Retina (tissue), 1 donor: Measurements from ENCODE around the gene ECT2.
"Not testable (repeated sequence)": the region's sequence is repeated elsewhere in the genome, so short reads cannot be mapped to it uniquely, and the experiment has no call there.

Experiments
- DNase-seq: peaks from one replicate; pipeline ENCODE4 v3.0.0-alpha.2; 2016

The ECT2 gene

DNA sequence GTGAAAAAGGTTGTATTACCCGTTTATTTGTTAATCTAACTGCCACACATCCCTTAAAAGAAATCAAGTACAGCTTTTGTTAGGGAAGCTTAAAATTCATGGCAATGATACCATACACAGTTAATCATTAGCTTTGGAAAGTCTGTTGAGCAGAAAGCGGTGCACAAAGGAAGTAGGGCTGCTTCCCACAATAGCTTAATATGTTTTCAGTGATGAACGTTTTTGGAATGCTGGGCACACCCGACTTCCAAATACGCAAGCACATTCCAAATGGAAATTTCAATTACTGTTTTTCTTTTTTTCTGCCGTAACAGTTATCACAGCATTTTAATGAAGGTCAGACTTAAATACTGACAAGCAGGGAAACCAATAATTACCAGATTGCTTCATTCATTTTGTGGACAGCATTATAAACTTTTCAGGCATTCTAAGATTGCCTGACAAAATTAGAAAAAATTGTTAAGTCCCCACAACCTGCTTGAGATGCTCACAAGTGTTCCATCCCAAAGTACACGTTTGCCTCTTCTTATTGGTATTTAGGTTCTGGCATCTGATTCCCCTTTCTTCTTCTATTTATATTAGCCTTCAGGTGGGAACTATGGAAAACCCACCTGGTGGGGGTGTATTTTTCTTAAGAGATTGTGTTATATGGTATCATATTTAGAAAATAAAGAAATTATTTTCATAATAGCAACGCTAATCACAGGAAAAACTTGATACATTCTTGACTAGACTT is 1.1 kb upstream of the ECT2 start:
- DNase-seq = peak; percentile 9

DNA sequence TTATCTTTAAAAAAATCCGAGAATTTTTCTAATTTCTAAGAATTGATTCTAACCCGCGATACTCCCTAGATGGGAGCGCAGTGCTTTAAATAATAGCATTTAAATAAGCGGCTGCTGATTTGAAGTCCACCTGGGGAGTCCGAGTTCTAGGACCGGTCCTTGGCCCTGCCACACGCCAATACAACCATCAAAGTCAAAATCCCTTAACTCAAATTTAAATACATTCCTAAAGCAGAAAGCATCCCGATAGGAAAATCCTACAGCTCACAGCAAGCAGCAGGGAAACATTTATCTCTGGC is 508 bp upstream of the ECT2 start:
- DNase-seq = no peak

DNA sequence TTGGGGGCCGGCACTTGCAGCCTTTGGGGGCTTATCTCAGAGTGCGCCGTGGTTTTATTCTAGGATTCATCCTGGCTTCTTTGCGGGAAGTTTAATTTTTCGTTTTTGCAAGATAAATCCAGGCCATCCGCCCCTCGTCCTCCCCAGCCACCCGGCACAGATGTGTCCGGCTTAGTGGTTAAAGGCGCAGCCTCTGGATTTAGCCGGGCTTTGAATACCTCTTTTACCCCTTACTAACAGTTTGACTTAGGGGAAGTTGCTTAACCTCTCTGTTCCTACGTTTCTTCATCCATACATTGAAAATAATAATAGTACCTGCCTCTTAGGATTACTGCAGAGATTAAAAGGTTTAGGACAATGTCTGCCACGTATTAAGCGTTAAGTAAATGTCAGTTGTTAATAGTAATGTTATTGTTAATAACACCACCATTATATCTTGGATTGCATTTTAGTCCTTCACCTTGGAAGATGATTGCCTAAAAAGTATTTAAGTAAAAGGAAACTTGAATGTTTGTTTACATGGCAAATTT is 714 bp downstream of the ECT2 start:
- no peak for DNase-seq

DNA sequence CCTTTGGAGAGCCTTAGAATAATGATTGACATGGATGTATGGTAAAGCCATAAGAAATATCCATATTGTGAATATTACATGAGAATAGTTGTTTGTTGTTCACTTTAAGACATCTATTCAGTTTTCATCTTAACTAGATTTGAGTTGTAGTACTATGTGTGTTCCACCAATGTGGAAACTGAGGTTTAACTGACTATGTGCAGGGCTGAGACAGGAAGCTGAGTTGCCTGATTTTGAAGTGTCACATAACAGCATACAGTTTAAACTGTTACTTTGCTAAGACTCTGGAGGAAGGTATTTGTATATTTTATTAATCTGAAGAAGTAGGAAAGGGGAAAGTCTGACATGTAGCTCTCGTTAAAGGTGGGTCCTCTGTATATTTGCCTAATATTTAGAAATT is 2.1 kb downstream of the ECT2 start:
- DNase-seq = no peak

DNA sequence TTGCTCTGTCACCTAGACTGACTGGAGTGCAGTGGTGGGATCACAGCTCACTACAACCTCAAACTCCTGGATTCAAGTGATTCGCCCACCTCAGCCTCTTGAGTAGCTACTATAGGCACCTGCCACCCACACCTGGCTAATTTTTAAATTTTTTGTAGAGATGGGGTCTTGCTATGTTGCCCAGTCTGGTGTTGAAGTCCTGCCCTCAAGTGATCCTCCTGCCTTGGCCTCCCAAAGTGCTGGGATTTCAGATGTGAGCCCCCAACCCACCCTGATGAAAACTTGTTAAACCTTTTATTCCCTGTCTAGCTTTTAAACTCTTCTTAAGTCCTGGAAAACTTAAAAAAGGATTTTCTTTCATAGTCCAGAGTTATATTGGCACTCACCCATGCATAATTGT is 2.6 kb downstream of the ECT2 start:
- no peak for DNase-seq

DNA sequence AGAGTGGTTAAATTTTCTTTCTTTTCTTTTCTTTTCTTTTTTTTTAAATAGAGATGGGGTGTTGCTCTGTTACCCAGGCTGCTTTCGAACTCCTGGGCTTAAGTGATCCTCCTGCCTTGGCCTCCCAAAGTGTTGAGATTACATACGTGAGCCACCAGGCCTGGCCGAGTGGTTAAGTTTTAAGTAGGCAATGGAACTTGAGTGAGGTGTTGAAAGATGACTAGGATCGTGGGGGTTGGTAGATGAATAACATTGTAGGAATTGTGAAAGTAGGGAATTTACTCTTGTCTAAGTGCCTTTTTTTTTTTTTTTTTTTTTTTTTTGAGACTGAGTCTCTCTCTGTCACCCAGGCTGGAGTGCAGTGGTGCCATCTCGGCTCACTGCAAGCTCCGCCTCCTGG is 9.9 kb downstream of the ECT2 start:
- DNase-seq = not testable (repeated sequence)

DNA sequence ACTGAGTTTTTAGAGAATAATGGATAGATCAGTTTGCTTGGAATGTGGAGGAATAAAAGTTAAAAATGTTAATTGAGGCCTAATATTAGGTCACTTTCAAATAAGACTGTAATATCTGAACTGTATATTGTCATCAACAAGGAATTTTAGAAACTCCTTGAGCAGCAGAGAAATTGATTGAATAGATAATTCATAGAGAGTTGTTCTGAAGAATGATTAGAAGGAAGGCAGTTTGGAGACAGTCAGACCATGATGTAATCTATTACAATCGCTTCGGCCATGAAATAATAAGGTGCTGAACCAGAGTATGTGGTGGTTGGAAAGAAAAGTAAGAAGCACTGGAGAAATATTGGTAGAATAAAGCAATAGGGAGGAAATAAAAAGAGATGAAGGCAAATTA is 15.7 kb downstream of the ECT2 start:
- no peak for DNase-seq

DNA sequence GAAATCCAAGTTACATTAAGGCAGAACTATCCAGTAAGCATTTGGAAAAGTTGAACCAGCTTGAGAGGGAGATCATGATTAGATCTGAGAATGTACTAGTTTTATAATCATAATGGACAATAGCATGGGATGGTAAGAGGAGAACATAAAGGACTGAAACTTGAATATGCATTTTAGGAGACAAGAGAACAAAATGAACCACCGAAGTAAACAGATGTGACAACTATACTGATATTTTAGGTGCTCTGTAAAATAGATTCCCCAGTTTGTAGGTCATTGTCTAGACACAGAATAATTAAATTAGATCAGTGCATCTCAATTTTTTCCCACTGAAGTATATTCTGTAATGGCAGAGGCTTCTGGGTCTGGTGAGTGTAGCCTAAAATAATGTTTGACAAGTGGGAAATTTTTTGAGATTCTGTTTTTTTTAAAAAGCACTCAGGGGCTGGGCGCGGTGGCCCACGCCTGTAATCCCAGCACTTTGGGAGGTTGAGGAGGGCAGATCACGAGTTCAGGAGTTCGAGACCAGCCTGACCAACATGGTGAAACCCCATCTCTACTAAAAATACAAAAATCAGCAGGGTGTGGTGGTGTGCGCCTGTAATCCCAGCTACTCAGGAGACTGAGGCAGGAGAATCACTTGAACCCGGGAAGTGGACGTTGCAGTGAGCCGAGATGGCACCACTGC is 16.3 kb downstream of the ECT2 start:
- no peak for DNase-seq

DNA sequence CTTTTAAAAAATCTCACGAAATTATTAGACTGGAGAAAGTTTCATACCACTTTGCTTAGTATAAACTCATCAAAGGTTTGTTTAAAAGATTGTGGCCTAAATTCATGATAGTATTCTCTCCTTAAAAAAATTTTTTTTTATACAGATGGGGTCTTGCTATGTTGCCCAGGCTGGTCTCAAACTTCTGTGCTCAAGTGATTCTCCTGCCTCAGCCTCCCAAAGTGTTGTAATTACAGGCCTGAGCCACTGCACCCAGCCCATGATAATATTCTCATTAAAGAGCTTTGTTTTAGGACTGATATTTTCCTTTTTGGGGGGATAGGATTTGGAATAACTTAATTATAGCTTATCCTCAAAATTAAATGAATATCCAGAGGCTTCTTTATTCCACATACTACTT is 19.9 kb downstream of the ECT2 start:
- DNase-seq = no peak

DNA sequence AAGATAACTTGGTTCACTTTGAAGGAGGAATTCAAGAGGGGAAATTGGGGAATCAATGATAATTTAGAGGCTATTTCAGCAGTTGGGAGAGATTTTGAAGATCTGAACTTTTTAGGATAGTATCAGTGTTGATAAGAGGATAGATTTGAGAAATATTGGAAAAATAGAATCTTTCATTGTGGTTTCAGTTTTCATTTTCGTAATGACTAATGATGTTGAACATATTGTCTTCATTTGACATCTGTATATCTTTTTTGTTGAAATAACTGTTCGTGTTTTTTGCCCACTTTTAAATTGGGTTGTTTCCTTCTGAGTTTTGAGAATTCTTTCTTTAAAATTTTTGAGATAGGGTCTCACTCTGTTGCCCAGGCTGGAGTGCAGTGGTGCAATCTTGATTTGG is 21.1 kb downstream of the ECT2 start:
- DNase-seq = no peak

DNA sequence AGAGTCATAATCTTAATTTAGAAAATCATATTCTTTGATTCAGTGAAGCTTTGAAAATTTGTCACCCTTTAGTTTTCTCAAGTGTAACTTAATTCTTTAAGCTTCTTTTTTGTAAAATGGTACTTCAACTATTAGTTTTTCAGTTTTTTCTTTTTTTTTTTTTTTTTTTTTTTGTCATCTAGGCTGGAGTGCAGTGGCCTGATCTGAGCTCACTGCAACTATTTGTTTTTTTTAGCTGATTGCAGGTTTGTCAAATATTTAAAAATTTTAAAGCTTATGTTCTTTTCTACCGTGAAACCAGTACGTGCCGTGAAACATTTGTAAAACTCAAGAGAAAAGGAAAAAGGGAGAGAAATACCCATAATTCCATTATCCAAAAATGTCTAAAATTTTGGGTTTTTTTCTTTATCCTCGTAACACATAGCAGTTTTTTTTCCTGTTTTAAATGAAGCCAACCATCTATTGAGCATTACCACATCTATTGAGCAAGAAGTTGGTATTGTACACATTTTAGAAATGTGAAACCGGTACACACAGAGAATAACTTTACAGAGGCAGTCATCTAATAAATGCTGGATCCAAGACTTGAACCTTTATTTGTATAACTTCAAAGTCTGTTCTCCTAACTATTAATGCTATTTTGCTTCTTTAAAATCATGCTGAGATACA is 25.7 kb downstream of the ECT2 start:
- no peak for DNase-seq

DNA sequence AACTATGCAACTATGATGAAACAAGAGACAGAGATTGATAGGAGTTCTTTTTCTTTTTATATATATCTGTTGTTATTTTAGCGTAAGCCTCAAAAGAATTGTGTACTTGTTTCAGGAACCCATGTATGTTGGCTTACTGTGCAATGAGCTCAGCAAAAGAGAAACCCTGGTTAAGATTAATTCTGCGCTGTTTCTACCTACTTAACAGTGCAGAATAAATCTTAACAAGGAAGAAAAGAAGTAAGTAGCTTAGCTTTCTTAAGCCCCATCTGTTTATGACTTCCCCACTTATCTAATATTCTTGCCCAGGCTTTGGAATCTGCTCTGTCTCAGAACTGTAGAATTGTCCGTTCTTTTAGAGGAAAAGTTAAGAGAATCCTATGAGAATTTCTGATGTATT is 27.4 kb downstream of the ECT2 start:
- no peak for DNase-seq

DNA sequence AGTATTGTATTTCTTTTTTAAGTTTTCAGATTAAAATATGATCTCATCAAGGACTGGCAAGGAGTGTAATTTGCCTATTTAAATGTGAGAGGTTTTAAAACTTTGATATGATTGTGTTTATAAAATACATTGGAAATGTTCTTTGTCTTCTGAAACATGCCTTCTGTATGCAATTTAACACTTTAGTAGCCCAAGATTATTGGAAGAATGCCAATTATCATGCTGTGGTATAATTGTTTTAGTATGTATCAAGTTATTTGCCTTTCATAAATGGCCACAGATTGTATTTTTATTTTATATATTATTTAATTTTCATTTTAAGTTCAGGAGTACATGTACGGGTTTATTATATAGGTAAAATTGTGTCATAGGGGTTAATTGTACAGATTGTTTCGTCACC is 31.7 kb downstream of the ECT2 start:
- DNase-seq = no peak

DNA sequence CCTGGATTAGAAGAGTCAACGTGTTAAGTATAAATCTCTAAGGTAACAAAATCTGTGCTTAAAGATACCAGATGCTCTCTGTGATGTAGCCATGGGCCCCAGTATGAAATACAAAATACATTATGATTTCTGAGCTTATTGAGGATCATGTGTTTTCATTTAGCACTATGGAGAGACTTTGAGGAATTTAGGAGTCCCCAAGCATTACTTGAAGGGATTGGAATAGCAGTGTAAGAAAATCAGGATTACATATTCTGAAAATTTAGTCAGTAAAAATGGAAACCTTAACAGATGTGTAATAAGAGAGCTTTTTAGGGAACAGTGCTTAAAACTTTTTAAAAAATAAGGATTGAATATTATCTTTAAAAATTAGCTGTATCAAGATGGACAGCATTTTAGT is 35.5 kb downstream of the ECT2 start:
- DNase-seq = no peak

DNA sequence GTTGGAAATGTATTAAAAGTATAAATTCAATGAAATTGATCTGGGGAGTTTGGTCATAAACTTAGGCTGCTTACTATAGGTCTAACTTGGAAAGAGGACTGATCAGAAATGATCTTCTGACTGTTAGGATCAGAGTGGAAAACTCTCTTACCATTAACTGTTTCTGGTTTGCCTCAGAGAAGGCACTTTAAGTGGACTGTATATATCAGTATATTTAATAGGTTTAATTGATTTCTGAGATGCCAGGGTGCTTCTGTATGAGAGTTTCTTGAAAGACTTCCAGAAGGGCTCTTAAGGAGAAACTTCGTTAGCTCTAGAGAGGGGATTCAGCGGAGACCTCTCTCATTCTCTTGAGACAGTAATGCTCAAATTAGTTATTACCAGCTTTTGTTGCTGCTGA is 36.5 kb downstream of the ECT2 start:
- DNase-seq = no peak

DNA sequence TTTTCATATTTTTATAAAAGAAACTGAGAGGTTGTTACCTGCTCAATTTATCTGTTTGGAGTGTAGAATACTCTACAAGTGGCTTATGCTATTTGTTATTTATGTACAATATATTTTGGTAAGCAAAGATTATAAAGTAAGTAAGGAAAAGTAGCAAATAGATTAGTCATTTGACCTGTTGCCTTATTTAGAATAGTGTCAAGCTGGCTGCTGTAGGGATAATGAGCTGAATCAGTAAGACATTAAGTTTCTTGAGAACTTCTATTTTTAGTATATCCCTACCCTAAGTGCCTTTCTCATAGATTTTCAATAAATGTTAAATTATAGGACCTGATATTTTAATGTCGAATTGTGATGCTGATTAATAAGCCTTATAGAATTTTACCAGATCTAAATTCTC is 37.2 kb downstream of the ECT2 start:
- no peak for DNase-seq

DNA sequence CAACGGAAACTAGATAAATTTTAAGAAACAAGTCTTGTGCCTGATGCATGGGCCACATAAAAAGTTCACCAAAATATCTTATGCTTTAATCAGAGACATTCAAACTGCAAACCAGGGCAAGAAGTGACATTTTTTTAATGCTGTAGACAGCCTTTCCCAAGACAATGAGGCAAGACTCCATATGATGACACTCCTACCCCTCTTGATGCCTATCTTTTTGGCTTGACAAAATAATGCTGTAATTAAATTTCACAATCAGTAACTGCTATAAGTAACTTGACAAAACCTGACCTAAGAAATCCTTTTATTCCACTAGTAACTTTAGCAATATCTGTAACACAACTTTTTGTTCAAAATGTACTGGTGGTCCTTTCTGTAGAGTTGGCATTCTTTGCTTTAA is 48.7 kb downstream of the ECT2 start:
- no peak for DNase-seq

DNA sequence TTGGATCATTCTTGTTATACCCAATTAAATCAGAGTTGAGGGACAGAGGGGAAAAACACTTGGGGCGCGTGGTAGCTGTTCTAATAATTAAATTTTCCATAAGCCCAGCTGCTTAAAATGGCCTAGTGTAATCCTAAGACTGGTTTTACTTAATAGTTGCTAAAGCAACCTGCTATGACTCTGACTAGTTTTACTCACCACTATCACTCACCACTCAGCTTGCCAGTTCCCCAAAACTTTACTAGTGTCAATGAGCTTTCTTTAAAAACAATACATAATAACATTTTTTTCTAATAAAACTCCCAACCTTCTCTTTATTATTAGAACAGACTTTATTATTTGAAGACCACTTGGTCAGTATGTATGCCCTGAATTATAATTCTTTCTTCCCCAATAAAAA is 49.6 kb downstream of the ECT2 start:
- DNase-seq = no peak

DNA sequence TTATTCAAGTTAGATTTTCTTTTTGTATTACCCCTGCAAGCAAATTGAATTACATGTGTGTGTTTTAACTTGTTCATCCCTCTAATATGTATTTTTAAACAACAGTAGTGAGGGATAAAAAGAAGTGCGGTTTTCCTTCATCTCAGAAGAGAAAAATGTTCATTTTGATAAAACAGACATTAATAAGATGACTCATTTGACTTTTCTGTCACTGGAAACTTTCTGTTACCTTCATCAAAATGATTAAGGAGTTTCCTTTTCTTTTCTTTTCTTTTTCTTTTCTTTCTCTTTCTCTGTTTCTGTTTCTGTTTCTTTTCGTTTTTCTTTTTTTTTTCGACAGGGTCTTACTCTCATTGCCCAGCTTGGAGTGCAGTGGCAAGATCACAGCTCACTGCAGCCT is 53.0 kb downstream of the ECT2 start:
- DNase-seq = no peak

DNA sequence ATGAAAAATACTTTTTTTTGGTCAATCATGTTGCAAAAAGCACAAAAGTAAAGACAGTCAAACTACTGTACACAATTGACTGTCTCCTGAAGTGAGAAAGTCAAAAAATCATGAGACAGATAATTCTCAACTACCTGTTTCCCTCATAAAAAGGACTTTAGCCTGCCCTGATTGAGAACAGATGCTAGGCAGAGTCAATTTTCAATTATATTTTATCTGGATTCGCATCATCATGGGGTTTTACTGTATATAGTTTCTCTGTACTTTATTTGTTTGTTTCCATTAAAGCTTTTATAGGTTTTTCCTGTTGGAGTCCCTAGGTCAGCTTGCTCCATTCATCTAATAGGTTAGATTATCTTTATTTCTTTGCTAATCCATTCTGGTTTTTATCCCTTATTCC is 53.8 kb downstream of the ECT2 start:
- no peak for DNase-seq

DNA sequence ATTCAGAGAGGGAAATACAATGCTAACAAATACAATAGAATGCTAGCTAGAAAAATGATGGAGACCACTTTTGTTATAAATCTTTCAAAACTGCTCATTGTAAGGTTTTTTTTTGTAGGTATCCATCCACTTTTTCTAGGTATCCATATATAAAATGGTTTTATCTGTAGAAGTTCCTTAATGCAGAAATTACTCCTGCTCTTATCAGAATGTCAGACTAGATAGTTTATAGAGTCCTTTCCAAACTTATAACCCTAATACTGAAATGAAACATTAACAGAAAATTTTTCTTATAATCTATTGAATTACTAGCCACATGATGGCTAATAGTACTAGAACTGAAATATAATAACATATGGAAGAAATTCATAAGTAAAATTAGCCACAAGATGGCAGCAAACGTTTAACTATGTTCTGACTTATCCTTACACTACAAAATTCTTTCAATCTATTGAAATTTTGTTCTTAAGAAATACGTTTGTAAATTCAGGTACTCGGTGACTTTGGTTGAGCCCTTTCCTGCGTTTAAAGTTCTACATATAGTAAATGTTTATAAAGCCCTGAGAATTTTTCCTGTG is 58.5 kb downstream of the ECT2 start:
- DNase-seq = peak; percentile 14

DNA sequence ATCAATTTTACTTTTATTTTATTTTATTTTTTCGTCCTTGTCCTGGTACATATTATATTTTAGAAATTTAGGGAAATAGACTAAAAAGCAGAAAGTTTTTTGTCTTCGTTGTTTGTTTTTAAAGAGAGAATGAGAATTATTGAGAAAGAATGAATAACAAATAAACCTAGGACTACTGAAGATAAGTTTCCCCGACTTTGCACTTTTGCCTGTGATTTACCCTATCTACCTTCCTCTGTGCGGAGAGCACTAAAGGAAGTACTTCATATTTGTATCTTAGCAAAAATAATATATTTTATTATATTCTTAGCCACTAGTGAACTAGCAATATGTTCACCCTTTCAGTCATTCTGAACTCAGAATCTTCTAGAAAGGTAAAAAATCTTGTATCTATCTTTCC is 60.6 kb downstream of the ECT2 start:
- DNase-seq = no peak

DNA sequence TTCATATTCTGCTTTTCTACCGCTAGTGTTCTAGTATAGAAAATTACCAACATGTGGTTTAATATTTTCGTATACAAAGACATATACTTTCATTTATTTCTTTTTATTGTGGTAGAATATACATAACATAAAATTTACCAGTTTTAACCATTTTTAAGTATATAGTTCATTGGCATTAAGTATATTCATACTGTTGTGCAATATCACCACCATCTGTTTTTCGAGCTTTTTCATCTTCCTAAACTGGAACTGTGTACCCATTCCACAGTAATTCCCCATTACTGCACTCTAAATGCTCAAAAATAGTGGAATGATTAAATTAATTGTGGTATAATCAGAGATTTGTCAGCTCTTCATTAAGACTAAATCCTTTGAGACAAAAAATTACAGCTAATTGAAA is 62.9 kb downstream of the ECT2 start:
- DNase-seq = no peak

DNA sequence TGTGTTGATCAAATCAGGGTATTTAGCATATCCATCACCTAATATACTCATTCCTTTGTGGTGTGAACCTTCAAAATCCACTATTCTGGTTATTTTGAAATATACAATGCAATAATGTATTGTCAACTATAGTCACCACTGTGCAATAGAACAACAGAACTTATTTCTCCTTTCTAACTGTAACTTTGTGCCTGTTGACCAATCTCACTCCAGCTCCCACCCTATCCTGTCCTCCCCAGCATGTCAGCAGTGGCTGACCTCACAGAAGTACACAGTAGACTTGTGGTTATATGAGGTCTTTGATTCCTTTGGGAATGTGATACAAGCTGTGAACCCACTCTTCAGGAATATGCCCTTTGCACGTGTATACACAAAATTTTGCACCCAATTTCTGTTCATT is 64.2 kb downstream of the ECT2 start:
- DNase-seq = no peak
